Measurements from ENCODE around the gene CXXC1. TPM values are rescaled to one million over a fixed set of nuclear protein-coding genes. Genes with fewer than 3 reads are reported as not detected.
"Not testable (repeated sequence)": the region's sequence is repeated elsewhere in the genome, so short reads cannot be mapped to it uniquely, and the experiment has no call there.

Gene CXXC1
- total RNA-seq, 1 donor from 2014 or later: 118 TPM

DNA sequence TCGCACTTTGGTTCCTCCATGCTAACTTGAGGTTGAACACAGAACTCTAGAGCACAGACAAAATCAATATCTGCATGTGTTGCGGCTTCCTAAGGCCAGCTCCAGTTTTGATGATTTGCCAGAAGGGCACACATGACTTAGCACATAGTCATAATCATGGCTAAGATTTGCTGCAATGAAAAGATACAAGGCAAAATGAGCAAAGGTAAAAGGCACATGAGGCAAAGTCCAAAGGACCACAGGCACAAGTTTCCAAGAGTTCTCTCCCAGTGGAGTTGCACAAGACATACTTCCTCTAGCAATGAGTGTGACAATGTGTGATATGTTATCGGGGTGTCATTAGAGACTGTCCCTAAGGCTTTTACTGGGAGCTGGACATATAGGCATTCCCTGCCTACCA, 24.2 kb upstream of the CXXC1 start:
- H3K4me1 Mint-ChIP-seq (ENCODE audit: low read depth): peaks cover 4% of the 10 kb centered on the region

DNA sequence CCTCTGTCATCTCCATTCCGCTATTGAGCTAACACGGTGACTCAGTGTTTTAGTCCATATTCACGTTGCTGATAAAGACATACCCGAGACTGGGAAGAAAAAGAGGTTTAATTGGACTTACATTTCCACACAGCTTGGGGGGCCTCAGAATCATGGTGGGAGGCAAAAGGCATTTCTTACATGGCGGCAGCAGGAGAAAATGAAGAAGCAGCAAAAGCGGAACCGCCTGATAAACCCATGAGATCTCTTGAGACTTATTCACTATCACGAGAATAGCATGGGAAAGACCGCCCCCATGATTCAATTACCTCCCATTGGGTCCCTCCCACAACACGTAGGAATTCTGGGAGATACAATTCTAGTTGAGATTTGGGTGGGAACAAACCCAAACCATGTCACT, 22.6 kb upstream of the CXXC1 start:
- Mint-ChIP-seq H3K9me3 (ENCODE audit: low read depth) (no peaks in the 10 kb centered on the region), H3K27ac (no peak overlapping the region), H3K27me3 (peaks cover 7% of the 10 kb centered on the region), H3K4me1 (ENCODE audit: low read depth) (peaks cover 4% of the 10 kb centered on the region), H3K4me3 (ENCODE audit: low read depth) (no peak overlapping the region), H3K36me3 (ENCODE audit: insufficient read depth) (no peaks in the 10 kb centered on the region)
- no peak for DNase-seq (ENCODE audit: low spot score, unreplicated experiment)
- TF ChIP-seq CTCF (IDR thresholded peaks at IDR 0.05; ENCODE audit: unreplicated experiment): no peak

More for the DNA sequence above, 24.2 kb upstream of the CXXC1 start:
- Mint-ChIP-seq H3K27me3 (peaks cover 7% of the 10 kb centered on the region), H3K36me3 (ENCODE audit: insufficient read depth) (no peaks in the 10 kb centered on the region), H3K27ac (no peak overlapping the region), H3K4me3 (ENCODE audit: low read depth) (no peak overlapping the region), H3K9me3 (ENCODE audit: low read depth) (no peaks in the 10 kb centered on the region)
- no peak for TF ChIP-seq CTCF (IDR thresholded peaks at IDR 0.05; ENCODE audit: unreplicated experiment)
- DNase-seq (ENCODE audit: low spot score, unreplicated experiment): no peak

DNA sequence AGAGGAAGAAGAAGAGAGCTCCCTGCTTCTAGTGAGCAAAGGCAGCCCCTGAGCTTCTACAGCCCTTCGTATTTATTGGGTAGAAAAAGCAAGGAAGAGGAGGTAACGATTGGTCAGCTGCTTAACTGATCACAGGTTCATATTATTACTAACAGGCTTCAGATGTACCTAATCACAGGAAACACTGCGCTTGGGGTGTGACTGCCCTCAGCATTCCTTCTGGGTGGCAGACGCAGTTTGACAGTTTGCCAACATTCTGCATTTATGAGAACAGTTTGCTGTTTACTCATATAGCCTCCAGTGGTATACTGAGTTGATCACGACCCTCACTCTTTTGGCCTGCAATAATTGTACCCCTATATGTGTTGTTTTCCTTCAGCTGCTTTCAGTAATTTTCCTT, 21.4 kb upstream of the CXXC1 start:
- H3K36me3 Mint-ChIP-seq (ENCODE audit: insufficient read depth); H3K4me3 Mint-ChIP-seq (ENCODE audit: low read depth); H3K27me3 Mint-ChIP-seq; H3K4me1 Mint-ChIP-seq (ENCODE audit: low read depth); H3K9me3 Mint-ChIP-seq (ENCODE audit: low read depth); DNase-seq (ENCODE audit: low spot score, unreplicated experiment); H3K27ac Mint-ChIP-seq: not testable (repeated sequence)

- Mint-ChIP-seq H3K36me3 (ENCODE audit: insufficient read depth) (no peaks in the 10 kb centered on the region), H3K4me3 (ENCODE audit: low read depth) (peak overlapping the region; percentile 86), H3K27me3 (peaks cover 9% of the 10 kb centered on the region), H3K4me1 (ENCODE audit: low read depth) (peaks cover 4% of the 10 kb centered on the region), H3K27ac (peak overlapping the region; percentile 43), H3K9me3 (ENCODE audit: low read depth) (no peaks in the 10 kb centered on the region)
- peak; percentile 63 for DNase-seq (ENCODE audit: low spot score, unreplicated experiment)
- no peak for TF ChIP-seq CTCF (IDR thresholded peaks at IDR 0.05; ENCODE audit: unreplicated experiment)
Observed at GRCh38 chr18:50307738-50308470, 20.4 kb upstream of the CXXC1 start.

DNA sequence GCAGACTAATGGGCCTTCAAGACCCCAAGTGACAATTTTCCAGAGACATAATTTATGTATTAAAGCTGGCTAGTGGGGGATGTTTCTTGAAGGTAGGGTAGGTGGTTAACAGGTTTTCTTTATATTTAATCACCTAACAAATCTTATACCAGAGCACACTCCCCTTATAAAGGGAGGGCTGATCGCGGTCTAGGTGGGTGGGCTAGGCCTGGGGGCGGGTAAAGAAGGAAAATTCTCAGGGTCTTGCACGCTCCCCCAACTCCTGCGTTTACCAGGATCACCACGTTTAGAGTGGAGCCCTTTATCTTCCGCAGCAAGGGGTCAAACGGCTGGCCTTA, 19.9 kb upstream of the CXXC1 start:
- Mint-ChIP-seq H3K9me3 (ENCODE audit: low read depth) (no peaks in the 10 kb centered on the region), H3K4me3 (ENCODE audit: low read depth) (peak overlapping the region; percentile 86), H3K36me3 (ENCODE audit: insufficient read depth) (no peaks in the 10 kb centered on the region), H3K4me1 (ENCODE audit: low read depth) (peaks cover 4% of the 10 kb centered on the region), H3K27me3 (peaks cover 14% of the 10 kb centered on the region), H3K27ac (peak overlapping the region; percentile 43)
- no peak for DNase-seq (ENCODE audit: low spot score, unreplicated experiment)
- TF ChIP-seq CTCF (IDR thresholded peaks at IDR 0.05; ENCODE audit: unreplicated experiment): no peak

DNA sequence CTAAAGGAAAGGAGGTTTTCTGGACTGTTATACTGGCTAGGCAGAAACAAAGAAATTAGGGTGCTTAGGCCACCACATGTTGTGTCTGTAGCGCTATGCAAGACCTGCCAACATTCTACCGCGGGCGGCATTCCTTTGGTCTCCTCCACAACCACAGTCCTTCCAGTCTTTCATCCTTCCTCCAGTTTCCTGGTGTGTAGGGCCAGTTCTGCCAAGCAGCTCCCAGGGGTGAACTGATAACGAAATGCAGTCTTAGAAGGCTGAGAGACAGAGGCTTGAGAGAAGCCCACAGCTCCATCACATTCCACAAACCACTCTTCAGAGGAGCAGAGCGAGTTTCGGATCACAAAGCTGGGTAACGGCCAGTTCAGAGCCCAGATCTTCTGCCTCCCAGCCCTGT, 19.5 kb upstream of the CXXC1 start:
- Mint-ChIP-seq H3K27ac (peak overlapping the region; percentile 16), H3K27me3 (peaks cover 14% of the 10 kb centered on the region), H3K4me3 (ENCODE audit: low read depth) (peak overlapping the region; percentile 86), H3K36me3 (ENCODE audit: insufficient read depth) (no peaks in the 10 kb centered on the region), H3K9me3 (ENCODE audit: low read depth) (no peaks in the 10 kb centered on the region), H3K4me1 (ENCODE audit: low read depth) (peaks cover 4% of the 10 kb centered on the region)
- DNase-seq (ENCODE audit: low spot score, unreplicated experiment): no peak
- TF ChIP-seq CTCF (IDR thresholded peaks at IDR 0.05; ENCODE audit: unreplicated experiment): no peak
